HG03565 (cell line): ENCODE results near the gene NLGN1.
"Not testable (repeated sequence)": the region's sequence is repeated elsewhere in the genome, so short reads cannot be mapped to it uniquely, and the experiment has no call there.

ENCODE experiments used
- ATAC-seq: cut with Tn5 transposase; IDR thresholded peaks from one replicate; pipeline ENCODE4 v1.9.1; 2021; ENCODE audit warnings: mild to moderate bottlenecking, moderate library complexity; ENCODE audit not compliant: unreplicated experiment

The NLGN1 gene

DNA sequence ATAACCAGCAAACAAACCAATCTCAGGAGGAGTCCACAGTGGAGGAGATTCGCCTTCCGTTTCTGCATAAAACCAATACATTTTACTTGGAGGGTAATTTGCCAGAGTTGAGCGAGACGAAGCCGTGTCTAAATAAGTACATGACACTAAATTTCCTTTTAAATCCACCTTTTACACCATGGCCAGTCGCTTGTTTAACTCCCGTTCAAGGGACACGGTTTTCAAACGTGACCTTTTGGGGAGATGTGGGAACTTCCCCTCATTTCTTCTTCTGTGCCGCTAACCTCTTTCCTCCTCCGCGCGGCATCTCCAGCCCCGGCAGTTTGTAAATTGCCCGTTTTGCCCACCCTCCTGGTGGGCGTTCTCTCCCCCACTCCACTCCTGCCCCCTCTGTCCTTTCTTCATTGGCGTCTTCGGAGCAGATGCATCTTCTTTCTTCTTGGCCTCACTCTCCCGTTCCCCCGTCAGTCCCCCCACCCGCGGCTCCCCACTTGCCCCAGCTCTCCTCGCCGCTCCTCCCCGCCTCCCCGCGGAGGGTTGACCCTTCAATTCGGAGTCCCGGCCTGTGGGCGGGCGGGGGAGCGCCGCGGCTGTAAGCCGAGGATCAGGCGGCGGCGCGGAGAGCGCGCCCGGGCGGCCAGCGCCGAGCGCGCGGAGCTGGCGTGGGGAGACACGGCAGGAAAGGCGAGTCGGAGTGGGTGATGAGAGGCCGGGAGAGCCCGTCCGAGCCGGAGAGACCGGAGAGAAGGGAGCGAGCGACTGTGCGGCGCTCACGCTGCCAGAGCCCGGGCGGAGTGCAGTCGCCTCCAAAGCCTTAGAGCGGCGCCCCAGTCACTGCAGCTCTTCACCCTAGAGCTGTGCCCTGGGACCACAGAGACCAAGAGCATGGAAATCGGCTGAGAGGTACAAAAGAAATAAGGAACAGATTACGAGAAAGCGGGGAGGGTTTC is at the start of gene NLGN1:
Gene NLGN1 (plus strand): TSS at position 584 of the 950 bp plus-strand sequence.
- no peak for ATAC-seq

DNA sequence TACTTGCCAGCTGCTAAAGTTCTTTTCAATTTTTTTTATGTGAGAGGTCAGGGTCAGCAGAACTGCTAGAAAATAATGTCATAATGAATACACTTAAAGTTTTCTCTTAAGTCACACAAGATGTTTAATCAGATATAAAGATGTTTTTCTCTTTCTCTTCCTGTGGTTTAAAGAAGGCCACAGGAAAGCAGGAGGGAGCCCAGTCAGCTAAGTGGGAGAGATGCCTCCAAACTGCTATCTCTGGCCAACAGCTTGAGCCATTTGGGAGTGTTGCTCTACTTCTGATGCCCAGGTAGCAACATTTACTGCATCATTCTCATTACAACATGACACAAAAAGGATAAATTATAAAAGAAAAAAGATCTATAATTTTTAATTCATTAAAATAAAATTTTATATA is 45.7 kb upstream of the NLGN1 start:
- ATAC-seq = no peak

DNA sequence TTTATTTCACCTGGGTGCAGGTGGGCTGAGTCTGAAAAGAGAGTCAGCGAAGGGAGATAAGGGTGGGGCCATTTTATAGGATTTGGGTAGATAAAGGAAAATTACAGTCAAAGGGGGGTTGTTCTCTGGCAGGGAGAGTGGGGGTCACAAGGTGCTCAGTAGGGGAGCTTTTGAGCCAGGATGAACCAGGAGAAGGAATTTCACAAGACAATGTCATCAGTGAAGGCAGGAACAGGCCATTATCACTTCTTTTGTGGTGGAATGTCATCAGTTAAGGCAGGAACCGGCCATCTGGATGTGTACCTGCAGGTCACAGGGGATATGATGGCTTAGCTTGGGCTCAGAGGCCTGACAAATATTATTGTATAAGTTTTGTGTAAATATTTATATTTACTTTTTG is 44.4 kb upstream of the NLGN1 start:
- ATAC-seq = not testable (repeated sequence)

DNA sequence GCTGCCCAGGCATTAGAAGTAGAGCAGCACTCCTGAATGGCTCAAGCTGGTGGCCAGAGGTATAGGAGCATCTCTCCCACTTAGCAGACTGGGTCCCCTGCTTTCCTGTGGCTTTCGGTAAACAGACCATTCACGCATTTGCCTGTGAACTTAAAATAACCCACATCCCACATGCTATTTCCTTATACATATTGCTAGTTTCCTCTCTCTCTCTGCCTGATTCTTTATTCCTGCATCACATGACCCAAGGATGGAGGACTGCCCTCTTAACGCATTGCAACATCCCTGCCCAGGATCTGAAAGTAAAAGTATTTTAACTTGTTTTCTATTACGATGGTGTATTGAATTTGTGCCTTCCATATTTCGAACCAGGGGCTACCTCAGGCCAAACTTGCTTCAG is 43.4 kb upstream of the NLGN1 start:
- no peak for ATAC-seq

DNA sequence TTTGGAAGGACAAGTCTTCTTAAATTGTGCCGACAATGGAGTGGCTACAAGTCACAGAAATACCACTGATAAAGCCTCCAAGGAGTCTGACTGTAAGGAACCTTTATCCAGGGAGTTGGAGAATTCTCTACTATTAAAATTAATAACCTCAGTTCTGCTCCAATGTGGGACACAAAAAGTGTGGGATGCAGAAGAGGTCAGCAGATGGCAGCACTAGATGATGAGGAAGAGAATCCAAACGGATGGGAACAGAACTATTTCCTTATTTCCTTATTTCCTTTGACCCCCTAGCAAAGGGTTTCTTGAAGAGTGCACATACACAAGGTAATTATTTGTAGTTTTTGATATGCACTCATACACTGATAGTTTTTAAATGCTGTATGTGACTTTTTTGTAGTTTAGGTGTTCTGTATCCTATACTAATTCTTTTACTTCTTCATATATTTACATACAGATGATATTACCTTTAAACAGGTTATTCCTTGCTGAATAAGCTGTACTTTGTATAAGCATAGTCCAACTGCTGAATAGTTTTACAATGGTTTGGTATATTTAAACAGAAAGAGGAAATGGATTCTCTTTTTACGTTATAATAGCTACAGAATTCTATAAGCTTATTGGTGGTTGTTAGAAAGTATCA is 25.6 kb upstream of the NLGN1 start:
- ATAC-seq = no peak

DNA sequence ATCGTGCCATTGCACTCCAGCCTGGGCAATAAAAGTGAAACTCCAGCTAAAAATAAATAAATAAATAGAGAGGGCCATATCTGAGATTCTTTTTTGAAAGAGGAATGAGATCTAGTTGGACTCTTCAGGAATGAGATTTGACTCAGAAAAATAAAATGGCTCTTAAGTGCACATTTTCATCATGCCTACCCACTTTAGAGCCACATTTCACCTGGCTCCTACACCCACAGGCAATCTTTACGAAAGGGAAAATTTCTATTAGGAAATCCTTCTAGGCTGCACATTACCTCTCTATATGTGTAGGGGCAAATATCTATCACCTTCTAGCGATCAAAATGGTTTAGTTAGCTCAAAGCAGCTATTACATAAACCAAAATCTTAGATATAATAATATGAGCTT is 16.9 kb upstream of the NLGN1 start:
- ATAC-seq = no peak

DNA sequence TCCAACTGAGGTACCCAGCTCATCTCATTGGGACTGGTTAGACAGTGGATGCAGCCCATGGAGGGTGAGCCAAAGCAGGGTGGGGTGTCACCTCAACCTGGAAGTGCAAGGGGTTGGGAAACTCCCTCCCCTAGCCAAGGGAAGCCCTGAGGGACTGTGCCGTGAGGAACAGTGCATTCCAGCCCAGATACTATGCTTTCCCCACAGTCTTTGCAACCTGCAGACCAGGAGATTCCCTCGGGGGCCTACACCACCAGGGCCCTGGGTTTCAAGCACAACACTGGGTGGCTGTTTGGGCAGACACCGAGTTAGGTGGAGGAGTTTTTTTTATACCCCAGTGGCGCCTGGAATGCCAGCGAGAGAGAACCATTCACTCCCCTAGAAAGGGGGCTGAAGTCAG is 15.6 kb upstream of the NLGN1 start:
- ATAC-seq = not testable (repeated sequence)

DNA sequence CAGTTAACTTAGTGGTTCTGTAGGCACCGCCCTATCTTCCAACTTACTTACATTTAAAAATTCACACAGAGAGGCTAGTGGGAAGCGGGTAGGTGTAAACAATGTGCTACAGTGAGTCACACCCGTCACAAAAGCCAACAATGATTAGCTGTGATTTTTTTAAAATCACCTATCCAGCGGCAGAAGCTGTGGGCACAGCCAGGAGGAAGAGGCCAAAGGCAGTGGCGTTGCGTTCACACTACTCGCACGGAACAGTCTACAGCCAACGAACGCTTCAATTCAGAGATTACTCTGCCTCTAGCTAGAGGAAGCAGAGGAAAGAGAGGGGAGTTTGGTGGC is 2.5 kb upstream of the NLGN1 start:
- ATAC-seq = peak; percentile 34

DNA sequence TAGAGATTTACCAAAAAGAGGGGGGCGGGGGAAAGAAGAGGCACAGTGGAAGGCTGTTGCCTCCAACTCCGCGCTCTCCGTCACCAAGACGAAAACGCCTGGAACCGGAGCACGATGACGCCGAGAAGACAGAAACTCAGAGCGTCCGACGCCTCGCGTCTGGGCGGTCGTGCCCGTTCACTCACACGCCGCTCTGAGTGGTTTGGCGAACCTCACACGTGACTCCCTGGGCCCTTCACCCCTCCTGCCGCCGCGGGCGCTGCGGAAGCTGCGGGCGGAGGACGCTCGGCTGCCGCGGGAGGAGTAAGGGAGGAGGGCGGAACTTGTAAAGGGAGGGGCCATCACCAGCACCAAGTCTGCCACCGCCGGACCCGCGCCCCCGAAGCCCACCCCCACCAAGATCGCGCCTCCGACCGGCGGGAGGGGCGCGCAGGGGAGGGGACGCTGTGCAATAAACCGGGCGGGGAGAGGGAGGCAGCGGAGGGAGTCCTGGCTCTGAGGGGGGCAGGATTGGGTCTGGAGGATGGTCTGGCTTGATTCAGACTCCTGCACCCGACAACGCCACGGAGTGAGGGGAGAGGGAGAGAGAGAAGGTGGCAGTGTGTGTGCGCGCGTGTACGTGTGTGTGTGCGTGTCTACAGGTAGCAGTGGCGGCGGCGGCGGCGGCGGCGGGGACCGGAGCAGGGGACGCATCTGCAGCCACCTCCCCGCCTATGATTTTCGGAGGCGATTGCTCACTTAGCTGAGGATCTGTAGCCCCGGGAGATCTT is 1.9 kb upstream of the NLGN1 start:
- peak; percentile 89 for ATAC-seq

DNA sequence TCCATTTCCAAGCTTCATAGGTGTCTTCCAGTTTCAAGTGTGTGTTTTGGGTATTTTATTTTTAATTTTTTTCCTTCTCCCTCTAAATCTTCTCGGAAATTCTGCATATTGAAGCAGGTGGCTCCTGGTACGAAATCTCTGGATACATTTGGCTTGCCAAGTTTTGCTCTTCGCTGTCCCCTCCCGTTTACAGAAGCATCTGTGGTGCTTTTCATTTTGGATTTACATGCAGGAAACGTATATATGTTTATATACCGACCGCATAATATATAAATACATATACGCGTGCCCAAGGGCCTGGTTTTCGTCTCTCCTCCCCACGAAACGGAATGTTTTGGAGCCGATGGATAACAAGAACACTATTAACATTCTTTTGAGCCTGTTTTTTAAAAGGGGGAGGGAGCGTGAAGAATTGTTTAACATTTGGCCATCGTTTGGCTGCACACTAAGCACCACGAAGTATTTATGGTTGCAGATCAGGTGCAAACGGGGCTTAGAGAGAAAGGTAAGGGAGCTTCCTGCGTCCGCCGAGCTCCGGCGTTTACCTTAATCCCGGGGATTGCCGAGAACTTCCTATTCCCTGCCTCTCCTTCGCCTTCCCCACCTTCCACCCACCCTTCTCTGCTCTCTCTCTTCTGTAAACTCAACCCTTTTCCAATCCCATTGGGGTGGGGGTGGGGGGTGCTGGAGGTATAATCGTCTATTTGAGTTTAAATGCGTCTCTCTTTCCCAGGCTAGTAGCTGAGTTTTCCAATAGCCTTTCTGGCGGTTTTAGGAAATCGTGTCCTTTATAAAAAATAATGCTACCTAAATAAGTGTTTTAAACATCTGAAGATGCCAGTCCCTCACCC is 1.1 kb upstream of the NLGN1 start:
- ATAC-seq = no peak

DNA sequence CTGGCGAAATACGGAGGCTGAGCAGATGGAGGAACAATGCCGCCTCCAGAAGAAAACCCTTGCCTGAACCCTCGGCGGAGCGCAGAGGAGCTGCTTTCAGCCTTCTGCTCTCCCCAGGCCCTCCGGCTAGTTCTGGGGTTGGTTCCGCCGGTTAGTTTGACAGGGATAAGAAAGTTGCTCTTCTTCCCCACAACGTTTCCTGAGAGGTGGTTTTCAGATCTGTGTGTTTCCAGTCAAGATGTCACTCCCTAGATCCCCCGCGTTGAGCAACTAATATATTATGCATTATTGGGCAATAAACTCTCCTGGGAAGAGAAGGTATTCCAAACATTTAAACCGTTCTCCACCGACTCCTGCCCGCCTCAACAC is 551 bp downstream of the NLGN1 start:
- ATAC-seq = no peak

DNA sequence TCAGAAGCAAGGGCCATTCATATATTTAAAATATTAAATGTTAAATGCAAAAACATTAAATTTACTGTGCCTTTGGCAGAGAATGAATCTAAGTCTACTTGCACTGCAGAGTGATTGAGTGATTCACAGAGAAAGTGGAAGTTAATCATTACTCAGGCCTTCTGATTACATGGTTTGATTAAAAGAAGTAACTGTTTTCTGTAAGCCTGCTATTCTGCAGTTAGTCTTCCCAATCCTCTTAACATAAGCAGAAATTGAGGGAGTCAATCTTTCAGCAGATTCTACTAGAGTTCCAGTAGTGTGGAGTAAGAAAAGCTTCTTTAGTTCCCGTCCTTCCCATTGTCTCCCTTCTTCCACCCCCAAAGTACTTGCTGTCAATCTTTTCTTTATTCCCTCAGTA is 1.5 kb downstream of the NLGN1 start:
- ATAC-seq = no peak

DNA sequence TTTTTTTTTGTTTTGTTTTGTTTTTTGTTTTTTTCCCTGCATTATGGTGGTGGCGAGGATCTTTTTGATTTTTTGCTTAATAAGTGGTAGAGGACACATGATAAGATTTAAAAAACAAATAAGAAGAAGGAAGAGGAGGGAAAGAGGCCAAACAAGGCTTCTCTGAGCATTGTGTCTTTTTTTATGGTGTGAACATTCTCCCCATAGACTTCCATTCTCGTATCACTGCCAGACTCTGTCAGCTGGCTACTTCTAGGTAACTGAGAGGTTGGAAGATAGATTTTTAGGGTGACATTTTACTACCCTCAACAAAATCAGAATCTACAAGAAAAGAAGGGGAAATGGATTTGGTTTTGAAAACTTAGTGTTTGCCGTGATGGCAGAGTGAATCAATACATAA is 3.8 kb downstream of the NLGN1 start:
- ATAC-seq = no peak

DNA sequence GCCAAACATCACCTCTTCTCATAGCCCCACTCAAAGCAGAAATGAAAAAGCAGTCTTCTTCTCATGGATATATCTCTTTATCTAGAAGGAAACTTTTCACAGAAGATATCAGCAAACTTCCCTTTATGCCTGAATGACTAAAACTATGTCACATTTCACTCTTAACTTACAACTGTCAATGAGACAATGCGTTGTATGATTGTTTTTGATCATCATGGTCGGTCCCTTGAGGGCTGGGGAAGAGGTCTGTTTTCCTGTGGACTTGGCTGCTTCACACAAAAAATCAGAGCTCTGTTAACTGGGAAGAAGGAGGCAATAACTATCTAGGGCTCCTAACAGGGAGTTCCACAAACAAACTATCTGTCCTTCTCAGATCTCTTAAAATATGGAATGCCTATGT is 5.1 kb downstream of the NLGN1 start:
- no peak for ATAC-seq

DNA sequence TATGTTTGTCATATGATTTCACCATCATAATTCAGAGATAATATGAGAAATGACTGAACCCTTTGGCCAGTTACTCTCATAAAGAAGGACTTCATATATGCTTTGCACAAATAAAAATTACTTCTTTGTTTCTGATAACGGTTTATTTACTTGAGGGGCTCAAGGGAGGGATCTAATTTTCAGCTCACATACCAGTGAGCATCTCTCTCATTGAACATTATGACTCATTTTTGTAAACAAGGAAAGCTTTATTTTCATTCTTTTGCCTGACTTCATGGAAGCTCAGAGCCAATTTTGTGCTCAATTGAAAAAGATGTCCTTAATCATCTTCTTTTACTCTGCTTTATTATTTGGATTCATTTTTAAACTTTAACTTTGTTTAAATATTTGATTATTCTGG is 5.8 kb downstream of the NLGN1 start:
- no peak for ATAC-seq

DNA sequence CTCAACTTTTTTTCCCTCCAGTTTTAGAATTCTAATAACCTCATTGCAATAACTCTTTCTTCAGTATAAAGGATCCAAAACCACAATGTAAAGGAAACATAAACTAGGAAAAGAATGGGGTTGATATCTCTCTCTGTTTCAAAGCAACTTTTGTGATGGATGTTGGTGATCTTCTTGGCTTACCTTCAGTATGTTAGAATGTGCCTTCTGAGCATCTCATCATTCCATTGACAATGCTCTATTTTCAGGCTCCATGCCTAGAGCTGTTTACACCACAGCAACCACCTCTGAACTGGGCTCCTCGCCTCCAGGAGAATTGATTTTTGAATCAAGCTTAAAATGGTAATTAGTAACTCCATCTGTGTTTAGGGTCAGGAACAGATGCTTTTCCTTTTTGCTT is 6.6 kb downstream of the NLGN1 start:
- ATAC-seq = no peak

DNA sequence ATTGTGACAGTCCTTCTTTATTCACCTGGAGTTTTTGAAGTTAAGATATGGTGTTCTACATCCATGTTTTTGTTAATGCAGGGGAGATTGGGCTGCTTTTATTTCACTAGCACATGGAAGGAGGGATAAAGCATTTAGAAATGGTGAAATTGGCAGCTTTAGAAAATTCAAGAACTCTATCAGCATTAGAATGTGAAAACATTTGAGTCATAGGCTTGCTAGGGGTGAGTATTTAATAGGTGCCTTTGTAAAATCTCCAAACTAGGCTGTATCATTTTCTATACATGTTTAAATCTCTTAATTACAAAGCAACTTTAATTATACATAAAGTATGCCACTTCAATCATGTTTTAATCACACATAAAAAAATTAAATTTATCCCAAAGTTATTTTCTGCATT is 12.9 kb downstream of the NLGN1 start:
- no peak for ATAC-seq

DNA sequence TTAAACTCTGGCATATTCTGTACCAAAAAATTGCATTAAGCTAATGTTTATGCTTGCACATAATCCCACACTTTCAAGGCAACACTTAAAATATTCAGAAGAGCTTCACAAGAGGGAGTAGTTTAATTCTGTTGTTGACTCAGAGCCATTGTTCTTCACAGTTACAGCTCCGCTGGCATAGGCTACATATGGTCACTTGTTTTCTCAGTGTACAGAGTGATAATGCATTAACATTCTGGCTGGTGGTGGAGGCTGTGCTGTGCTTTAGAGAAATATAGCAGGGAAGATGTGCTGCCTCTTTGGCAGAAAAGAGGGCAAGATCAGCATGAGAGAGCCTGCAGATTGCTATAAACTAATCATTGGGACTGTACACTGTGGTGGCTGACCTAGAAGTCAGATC is 13.3 kb downstream of the NLGN1 start:
- ATAC-seq = no peak

DNA sequence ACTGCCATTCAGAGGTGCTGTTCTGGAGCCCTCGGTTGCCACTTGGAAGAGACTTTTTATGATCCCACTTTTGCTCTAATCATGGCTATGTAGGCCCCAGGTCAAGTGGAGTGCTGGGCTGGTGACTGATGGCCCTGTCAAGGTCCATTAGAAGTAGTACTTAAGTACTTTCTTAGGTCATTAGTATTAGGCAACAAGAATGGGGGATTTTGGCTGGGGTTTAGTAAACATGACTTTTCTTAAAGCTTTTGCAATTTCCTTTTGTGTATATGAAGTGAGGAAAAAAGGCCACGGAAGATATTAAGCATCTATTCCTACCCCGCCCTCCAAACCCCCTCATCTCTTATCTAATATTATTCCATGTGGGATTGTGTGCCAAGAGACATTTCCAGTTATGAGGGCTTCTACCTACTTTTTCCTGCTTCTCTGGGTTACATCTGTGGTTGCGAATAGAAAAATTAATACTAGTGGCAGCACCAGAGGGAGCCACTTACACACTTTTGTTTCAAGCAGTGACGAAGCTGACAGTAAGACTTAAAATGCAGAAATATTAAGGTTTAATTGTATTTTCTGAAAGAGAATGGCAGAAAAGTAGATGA is 13.9 kb downstream of the NLGN1 start:
- no peak for ATAC-seq

DNA sequence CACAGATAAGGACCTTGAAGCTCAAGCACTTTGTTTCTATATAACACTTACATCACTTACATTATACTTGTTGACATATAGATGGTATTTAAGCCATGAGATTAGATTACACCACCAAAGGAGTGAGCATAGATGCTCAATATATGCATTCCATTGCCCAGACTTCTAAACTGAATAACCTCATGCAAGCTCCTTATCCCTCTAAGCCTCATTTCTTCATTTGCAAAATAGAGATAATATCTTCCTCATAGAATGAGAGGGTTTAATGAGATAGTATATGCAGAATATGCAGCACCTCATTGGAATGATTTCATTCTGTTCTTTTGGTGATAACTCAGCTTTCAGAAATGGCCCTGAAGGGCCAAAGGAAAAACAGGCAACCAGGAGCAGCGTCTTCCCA is 18.5 kb downstream of the NLGN1 start:
- no peak for ATAC-seq

DNA sequence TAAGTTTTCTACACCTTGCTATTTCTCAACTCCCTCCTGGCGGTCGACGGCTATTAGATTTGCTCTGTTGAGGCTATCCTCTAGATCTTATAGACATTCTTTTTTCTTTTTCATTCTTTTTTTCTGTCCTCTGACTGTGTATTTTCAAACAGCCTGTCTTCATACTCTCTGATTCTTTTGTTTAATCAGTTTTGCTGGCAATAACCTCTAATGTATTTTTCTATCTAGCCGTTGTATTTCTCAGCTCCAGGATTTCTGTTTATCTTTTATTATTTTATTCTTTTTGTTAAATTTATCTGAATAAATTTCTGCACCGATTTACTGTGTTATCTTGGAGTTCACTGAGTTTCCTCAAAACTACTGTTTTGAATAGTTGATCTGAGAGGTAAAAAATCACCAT is 31.5 kb downstream of the NLGN1 start:
- no peak for ATAC-seq
